Esophagus (tissue), 2 donors: ENCODE data around the gene HGS. TPM values are rescaled to one million over a fixed set of nuclear protein-coding genes. Genes with fewer than 3 reads are reported as not detected.
A peak's percentile ranks its signal among the peaks of the same experiment; 100 is the strongest.

Source experiments
- H3K27ac ChIP-seq, 2 donors: one replicate each; pipeline ENCODE4 v1.5.1; 2013; ENCODE audit warnings: low read depth in 2 of 2, mild to moderate bottlenecking in 2 of 2, inconsistent platforms in 1 of 2, low read length in 1 of 2, moderate library complexity in 1 of 2
- H3K27me3 ChIP-seq, 2 donors: one replicate each; pipeline ENCODE4 v1.6.1; 2013; ENCODE audit warnings: low read length in 2 of 2, control low read depth in 1 of 2, mild to moderate bottlenecking in 1 of 2; ENCODE audit not compliant: insufficient read depth in 2 of 2, control insufficient read depth in 1 of 2
- H3K36me3 ChIP-seq, 2 donors: one replicate each; pipeline ENCODE4 v1.6.1; 2013; ENCODE audit warnings: low read length in 1 of 2; ENCODE audit not compliant: control insufficient read depth in 2 of 2, insufficient read depth in 2 of 2
- H3K4me1 ChIP-seq, 2 donors: one replicate each; pipeline ENCODE4 v1.6.1; 2013; ENCODE audit warnings: low read length in 1 of 2; ENCODE audit not compliant: control insufficient read depth in 2 of 2, insufficient read depth in 2 of 2
- H3K4me3 ChIP-seq, 2 donors: one replicate each; pipeline ENCODE4 v1.5.1; 2013; ENCODE audit warnings: low read length in 2 of 2, mild to moderate bottlenecking in 2 of 2, low read depth in 1 of 2, moderate library complexity in 1 of 2
- H3K9me3 ChIP-seq, 2 donors: one replicate each; pipeline ENCODE4 v1.6.1; 2013; ENCODE audit warnings: mild to moderate bottlenecking in 2 of 2, low read depth in 1 of 2, low read length in 1 of 2, moderate library complexity in 1 of 2; ENCODE audit not compliant: control insufficient read depth in 2 of 2, insufficient read depth in 1 of 2
- WGBS, 2 donors: extraction: QIAGEN DNeasy Blood & Tissue Kit; methylation state at CpG; one replicate each; pipeline ENCODE4 v1.1.7; 2013; 5-methylcytosine and 5-hydroxymethylcytosine counted together
- polyA plus RNA-seq, 2 donors: library from polyadenylated mRNA; stranded (reverse); fragments of 200-250 nt; gene quantifications; one replicate each; pipeline ENCODE4 v1.2.3, GENCODE V29; 2013
- donor health status: healthy with polysubstance abuse.
- donor health status: Bipolar disorder and iron deficiency.

The HGS gene
- polyA plus RNA-seq, 2 donors: 83.6 to 131 TPM

DNA sequence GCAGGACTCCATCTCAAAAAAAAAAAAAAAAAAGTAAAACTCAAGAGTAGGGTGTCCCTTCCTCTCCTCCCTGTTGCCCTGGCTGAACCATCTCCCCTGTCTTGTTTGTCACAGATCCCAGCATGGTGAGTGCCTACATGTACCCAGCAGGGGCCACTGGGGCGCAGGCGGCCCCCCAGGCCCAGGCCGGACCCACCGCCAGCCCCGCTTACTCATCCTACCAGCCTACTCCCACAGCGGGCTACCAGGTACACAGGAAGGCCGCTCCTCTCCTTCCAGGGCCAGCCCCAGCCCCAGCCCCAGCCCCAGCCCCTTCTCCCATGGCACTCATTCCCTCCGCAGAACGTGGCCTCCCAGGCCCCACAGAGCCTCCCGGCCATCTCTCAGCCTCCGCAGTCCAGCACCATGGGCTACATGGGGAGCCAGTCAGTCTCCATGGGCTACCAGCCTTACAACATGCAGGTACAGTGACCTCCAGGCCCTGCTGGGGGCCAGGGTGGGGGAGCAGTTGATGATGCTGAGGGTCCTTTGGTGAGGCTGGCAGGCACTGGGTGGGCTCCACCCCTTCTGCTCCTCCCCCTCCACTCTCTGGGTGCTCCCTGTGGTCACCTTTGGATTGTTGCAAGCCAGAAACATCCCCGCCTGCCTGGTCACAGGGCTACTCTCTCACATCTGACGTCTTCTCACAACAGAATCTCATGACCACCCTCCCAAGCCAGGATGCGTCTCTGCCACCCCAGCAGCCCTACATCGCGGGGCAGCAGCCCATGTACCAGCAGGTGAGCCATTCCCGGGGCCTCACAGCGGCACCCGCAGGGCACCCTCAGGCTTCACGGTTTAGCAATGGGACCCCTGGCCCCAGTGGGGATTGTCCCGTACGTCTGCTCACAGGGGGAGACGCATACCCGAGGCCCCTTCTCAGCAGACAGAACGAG, 16.8 kb downstream of the HGS start:
- H3K36me3 ChIP-seq: peaks cover 4 to 41% of the 10 kb centered on the region in 2 donors
- no peak overlapping the region for H3K4me3 ChIP-seq
- no peaks in the 10 kb centered on the region for H3K9me3 ChIP-seq
- 81 to 82% methylated on average over 25 of the region's 25 CpGs for WGBS, 2 donors
- no peaks in the 10 kb centered on the region for H3K27me3 ChIP-seq
- H3K27ac ChIP-seq: no peak overlapping the region
- H3K4me1 ChIP-seq: peaks cover 3 to 19% of the 10 kb centered on the region in 2 donors

- Histone ChIP-seq H3K9me3 (no peaks in the 10 kb centered on the region), H3K4me1 (peaks cover 3 to 19% of the 10 kb centered on the region in 2 donors), H3K4me3 (peak overlapping the region in 1 of 2 donors; percentile 91), H3K27ac (peak overlapping the region in 1 of 2 donors; percentile 96), H3K27me3 (no peaks in the 10 kb centered on the region), H3K36me3 (peaks cover under 1 to 39% of the 10 kb centered on the region in 2 donors)
- 63 to 64% methylated on average over 23 of the region's 23 CpGs for WGBS, 2 donors
Observed at GRCh38 chr17:81701288-81702071, 17.7 kb downstream of the HGS start.

DNA sequence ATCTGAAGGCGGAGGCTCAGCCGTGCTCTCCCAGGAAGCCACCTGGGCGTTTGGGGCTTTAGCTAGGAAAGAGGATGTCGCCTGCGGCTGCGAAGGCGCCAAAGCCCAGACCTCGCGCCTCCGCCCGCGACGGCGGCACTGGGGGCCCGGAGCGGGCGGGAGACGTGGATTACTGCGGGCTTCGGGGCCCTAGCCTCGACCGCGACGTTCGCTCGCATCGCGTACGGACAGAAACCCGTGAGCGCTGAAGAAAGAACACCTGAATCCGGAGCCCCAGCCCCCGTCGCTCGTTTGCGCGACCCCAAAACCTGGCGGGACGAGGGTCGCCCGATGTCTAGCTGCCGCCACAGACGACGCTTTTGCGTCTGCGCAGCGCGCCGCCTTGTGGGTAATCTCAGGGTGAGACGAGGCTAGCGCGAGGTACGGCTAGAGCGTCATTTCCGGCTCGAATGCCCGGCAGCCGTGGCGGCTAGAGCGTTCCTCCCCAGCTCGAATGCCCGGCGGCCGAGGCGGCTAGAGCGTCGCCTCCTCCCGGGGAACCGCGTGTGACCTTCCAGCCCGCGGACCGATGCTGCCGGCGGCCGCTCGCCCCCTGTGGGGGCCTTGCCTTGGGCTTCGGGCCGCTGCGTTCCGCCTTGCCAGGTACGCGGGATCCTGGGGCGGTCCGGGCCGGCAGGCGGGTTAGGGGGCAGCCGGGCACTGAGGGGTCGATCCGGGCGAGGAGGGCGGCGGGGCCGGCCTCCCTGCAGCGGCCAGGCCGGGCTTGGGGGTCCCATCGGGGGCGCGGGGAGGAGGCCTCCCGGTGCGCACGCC, 19.3 kb downstream of the HGS start, which contains the start of gene MRPL12:
Gene MRPL12, plus strand, starts transcription at position 434 of the 813 bp plus-strand sequence. Its CDS starts 135 bp downstream, at position 569.
- Histone ChIP-seq H3K9me3 (no peaks in the 10 kb centered on the region), H3K4me3 (peak within 1 kb of the TSS; percentile 91 to 94), H3K36me3 (peaks cover 0 to 39% of the 10 kb centered on the region in 2 donors), H3K27ac (peak within 1 kb of the TSS; percentile 74 to 96), H3K27me3 (no peaks in the 10 kb centered on the region), H3K4me1 (peaks cover 3 to 19% of the 10 kb centered on the region in 2 donors)
- 0 to 1% methylated on average over 102 of the region's 102 CpGs for WGBS, 2 donors

- peaks cover 0 to 39% of the 10 kb centered on the region in 2 donors for H3K36me3 ChIP-seq
- peaks cover 3 to 19% of the 10 kb centered on the region in 2 donors for H3K4me1 ChIP-seq
- no peaks in the 10 kb centered on the region for H3K27me3 ChIP-seq
- peak overlapping the region; percentile 74 to 81 for H3K27ac ChIP-seq
- peak overlapping the region; percentile 91 to 94 for H3K4me3 ChIP-seq
- WGBS, 2 donors: 28 to 31% methylated on average over 24 to 27 of the region's 27 CpGs
- H3K9me3 ChIP-seq: no peaks in the 10 kb centered on the region
Observed at GRCh38 chr17:81703747-81704654, 20.2 kb downstream of the HGS start.

DNA sequence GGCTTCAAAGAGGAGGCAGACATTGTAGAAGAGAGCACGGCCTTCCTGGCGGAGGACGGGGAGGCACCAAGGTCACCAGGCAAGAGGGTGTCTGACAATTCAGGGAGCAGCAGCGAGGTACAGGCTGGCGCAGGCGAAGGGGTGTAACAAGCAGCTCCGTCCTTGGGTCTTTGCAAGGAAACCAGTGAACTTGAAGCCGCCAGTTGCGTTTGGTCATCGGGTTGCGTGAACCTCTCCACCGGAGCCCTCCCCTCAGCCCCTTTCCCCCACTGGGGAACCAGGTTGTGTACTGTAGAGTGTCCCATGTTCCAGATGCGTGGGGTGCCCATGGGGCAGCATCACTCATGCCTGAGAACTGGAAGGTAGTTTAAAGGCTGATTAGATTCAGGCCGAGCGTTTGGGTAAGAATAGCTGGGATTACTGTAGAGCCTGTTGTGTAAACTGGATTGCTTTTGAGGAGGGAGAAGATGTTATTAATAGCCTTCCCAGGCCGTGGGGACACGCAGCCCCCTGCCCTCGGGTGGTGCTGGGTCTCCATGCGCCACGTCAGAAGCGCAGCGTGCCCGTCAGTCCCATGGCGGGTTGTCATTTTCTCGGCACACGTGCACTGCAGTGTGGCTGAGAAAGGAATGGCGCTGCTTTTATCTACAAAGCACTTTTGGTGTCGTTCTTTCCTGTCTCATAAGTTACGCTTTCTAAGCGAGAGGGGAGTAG, 21.9 kb downstream of the HGS start:
- H3K9me3 ChIP-seq: no peaks in the 10 kb centered on the region
- H3K4me1 ChIP-seq: peaks cover 4 to 24% of the 10 kb centered on the region in 2 donors
- no peak overlapping the region for H3K27ac ChIP-seq
- H3K27me3 ChIP-seq: no peaks in the 10 kb centered on the region
- H3K4me3 ChIP-seq: no peak overlapping the region
- WGBS, 2 donors: 93 to 94% methylated on average over 30 of the region's 30 CpGs
- peaks cover 0 to 37% of the 10 kb centered on the region in 2 donors for H3K36me3 ChIP-seq

DNA sequence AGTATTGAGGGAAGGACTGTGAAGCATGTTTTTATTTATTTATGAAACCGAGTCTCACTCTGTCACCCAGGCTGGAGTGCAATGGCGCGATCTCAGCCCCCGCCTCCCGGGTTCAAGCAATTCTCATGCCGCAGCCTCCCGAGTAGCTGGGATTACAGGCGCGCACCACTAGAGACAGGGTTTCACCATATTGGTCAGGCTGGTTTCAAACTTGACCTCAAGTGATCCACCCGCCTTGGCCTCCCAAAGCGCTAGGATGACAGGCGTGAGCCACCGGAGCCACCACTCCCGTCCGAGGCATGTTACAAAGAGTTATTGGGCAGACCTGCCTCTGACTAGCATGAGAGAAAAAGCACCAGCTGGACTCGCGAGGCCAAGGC, 22.4 kb downstream of the HGS start:
- WGBS, 2 donors: 92 to 93% methylated on average over 17 of the region's 17 CpGs
- Histone ChIP-seq H3K4me3 (no peak overlapping the region), H3K4me1 (peaks cover 8 to 27% of the 10 kb centered on the region in 2 donors), H3K36me3 (peaks cover 0 to 32% of the 10 kb centered on the region in 2 donors), H3K9me3 (no peaks in the 10 kb centered on the region), H3K27ac (no peak overlapping the region), H3K27me3 (no peaks in the 10 kb centered on the region)

DNA sequence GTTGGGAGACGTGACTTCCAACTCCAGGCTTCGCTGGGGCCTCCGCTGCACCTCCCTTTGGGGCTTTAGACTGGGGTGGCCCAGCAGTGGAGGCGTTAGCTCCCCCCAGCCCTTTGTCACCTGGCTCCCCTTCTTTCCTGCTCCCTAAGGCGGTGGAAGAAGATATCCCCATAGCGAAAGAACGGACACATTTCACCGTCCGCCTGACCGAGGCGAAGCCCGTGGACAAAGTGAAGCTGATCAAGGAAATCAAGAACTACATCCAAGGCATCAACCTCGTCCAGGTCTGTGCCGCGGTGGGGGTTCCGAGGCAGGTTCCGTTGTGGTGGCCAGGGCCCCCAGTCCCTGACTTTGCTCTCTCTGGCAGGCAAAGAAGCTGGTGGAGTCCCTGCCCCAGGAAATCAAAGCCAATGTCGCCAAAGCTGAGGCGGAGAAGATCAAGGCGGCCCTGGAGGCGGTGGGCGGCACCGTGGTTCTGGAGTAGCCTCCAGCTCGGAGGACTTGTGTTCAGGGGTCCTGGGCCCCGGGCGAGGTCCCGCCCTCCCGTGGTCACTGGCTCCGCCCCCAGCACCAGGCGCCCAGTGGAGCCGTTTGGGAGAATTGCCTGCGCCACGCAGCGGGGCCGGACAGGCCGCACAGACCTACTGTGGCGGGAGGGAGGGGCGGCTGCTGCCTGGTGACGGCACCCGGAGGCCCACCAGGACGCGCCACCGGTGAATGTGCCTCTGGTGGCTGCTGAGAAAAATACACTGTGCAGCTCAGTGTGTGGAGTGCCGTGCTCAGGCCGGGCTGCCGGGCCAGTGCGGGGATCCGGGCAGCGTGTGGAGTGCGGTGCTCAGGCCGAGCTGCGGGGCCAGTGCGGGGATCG, 23.2 kb downstream of the HGS start:
- 91% methylated on average over 54 of the region's 54 CpGs for WGBS, 2 donors
- H3K4me1 ChIP-seq: peaks cover 9 to 20% of the 10 kb centered on the region in 2 donors
- no peak overlapping the region for H3K27ac ChIP-seq
- H3K27me3 ChIP-seq: no peaks in the 10 kb centered on the region
- no peak overlapping the region for H3K4me3 ChIP-seq
- peaks cover 0 to 26% of the 10 kb centered on the region in 2 donors for H3K36me3 ChIP-seq
- H3K9me3 ChIP-seq: no peaks in the 10 kb centered on the region
